Neural progenitor cell (in vitro differentiated cells): ENCODE measurements around the gene VPS37D. TPM values are rescaled to one million over a fixed set of nuclear protein-coding genes. Genes with fewer than 3 reads are reported as not detected.
A peak's percentile ranks its signal among the peaks of the same experiment; 100 is the strongest.

Experiments used
- DNase-seq: peaks from one replicate; pipeline ENCODE4 v3.0.0-alpha.2; 2016; ENCODE audit warnings: low spot score
- H2AFZ ChIP-seq: fragments of 200-600 bp; sonication (generic); replicated peaks from 2 replicates; pipeline ENCODE4 v1.6.1; 2016; ENCODE audit warnings: antibody characterized with exemption
- H3F3A ChIP-seq: fragments of 200-600 bp; sonication (generic); 2 replicates; pipeline ENCODE4 v1.6.1; 2016; ENCODE audit warnings: antibody characterized with exemption, low read depth
- H3K27ac ChIP-seq: fragments of 200-600 bp; sonication (generic); 2 replicates; pipeline ENCODE4 v1.5.1; 2016; ENCODE audit warnings: mild to moderate bottlenecking
- H3K27me3 ChIP-seq: fragments of 200-600 bp; sonication (generic); 2 replicates; pipeline ENCODE4 v1.6.1; 2016; ENCODE audit warnings: mild to moderate bottlenecking, moderate library complexity
- H3K36me3 ChIP-seq: fragments of 200-600 bp; sonication (generic); 2 replicates; pipeline ENCODE4 v1.5.1; 2016
- H3K4me1 ChIP-seq: fragments of 200-600 bp; sonication (generic); 2 replicates; pipeline ENCODE4 v1.6.1; 2016; ENCODE audit warnings: mixed run types
- H3K4me2 ChIP-seq: fragments of 200-600 bp; sonication (generic); 2 replicates; pipeline ENCODE4 v1.6.1; 2016
- H3K4me3 ChIP-seq: fragments of 200-600 bp; sonication (generic); 2 replicates; pipeline ENCODE4 v1.5.1; 2016
- H3K79me2 ChIP-seq: fragments of 200-600 bp; sonication (generic); 2 replicates; pipeline ENCODE4 v1.6.1; 2016; ENCODE audit warnings: low read depth
- H3K9ac ChIP-seq: fragments of 200-600 bp; sonication (generic); 2 replicates; pipeline ENCODE4 v1.6.1; 2016
- H3K9me3 ChIP-seq: fragments of 200-600 bp; sonication (generic); 2 replicates; pipeline ENCODE4 v1.5.1; 2016; ENCODE audit warnings: low read depth
- H4K20me1 ChIP-seq: fragments of 200-600 bp; sonication (generic); 2 replicates; pipeline ENCODE4 v1.6.1; 2016; ENCODE audit warnings: low read depth
- H3K27ac Mint-ChIP-seq: 3 replicates; pipeline ENCODE4 v1.8.0; 2021; ENCODE audit warnings: mixed read lengths
- H3K27me3 Mint-ChIP-seq: 2 replicates; pipeline ENCODE4 v1.8.0; 2022; ENCODE audit warnings: low read depth, mild to moderate bottlenecking, inconsistent platforms, moderate library complexity, mixed read lengths; ENCODE audit not compliant: insufficient read depth
- H3K36me3 Mint-ChIP-seq: 3 replicates; pipeline ENCODE4 v1.8.0; 2021; ENCODE audit warnings: mixed read lengths
- H3K4me1 Mint-ChIP-seq: 3 replicates; pipeline ENCODE4 v1.8.0; 2021; ENCODE audit warnings: mixed read lengths
- H3K4me3 Mint-ChIP-seq: 3 replicates; pipeline ENCODE4 v1.8.0; 2021; ENCODE audit warnings: mild to moderate bottlenecking, moderate library complexity, mixed read lengths
- H3K9me3 Mint-ChIP-seq: 3 replicates; pipeline ENCODE4 v1.8.0; 2020; ENCODE audit warnings: mixed read lengths
- EZH2 ChIP-seq: fragments of 200-600 bp; sonication (generic); IDR thresholded peaks from 2 replicates; pipeline ENCODE4 v1.6.1; 2017; ENCODE audit warnings: antibody characterized with exemption, mild to moderate bottlenecking, moderate library complexity
- EZH2phosphoT487 ChIP-seq: fragments of 200-600 bp; sonication (generic); IDR thresholded peaks from 2 replicates; pipeline ENCODE4 v1.6.1; 2017; ENCODE audit warnings: antibody characterized with exemption
- total RNA-seq: library from RNA; depleted of rRNA; stranded (reverse); fragments of >200 nt; gene quantifications from 2 replicates; pipeline ENCODE4 v1.2.3, GENCODE V29; 2015; ENCODE audit warnings: low replicate concordance
- TF ChIP-seq, protein P1 (sequence below): fragments of 200-600 bp; sonication (generic); IDR thresholded peaks from 2 replicates; pipeline ENCODE4 v1.5.1; 2017; ENCODE audit warnings: antibody characterized with exemption, mild to moderate bottlenecking

Gene VPS37D
- total RNA-seq, 1 donor from 2014 or later = 7.0 TPM

- peaks cover 11% of the 10 kb centered on the region for H3K27me3 Mint-ChIP-seq
Measured at GRCh38 chr7:73701357-73701995, 33.8 kb downstream of the VPS37D start.

GRCh38 chr7:73702226-73702625 is 34.6 kb downstream of the VPS37D start:
- H3K9me3 ChIP-seq = no peaks in the 10 kb centered on the region
- H3K27me3 ChIP-seq = no peaks in the 10 kb centered on the region
- no peak overlapping the region for H3K4me2 ChIP-seq
- Mint-ChIP-seq H3K4me3 (peak overlapping the region; percentile 27), H3K9me3 (no peaks in the 10 kb centered on the region), H3K4me1 (peaks cover 19% of the 10 kb centered on the region), H3K27me3 (peaks cover 7% of the 10 kb centered on the region), H3K27ac (peak overlapping the region; percentile 69), H3K36me3 (peaks cover 10% of the 10 kb centered on the region)
- no peaks in the 10 kb centered on the region for H3K36me3 ChIP-seq
- no peak overlapping the region for H3K4me3 ChIP-seq
- no peak overlapping the region for H3K9ac ChIP-seq
- H3K79me2 ChIP-seq = no peaks in the 10 kb centered on the region
- peaks cover 16% of the 10 kb centered on the region for H3F3A ChIP-seq
- no peak overlapping the region for H2AFZ ChIP-seq
- TF ChIP-seq EZH2 = no peak
- TF ChIP-seq, protein P1, sequence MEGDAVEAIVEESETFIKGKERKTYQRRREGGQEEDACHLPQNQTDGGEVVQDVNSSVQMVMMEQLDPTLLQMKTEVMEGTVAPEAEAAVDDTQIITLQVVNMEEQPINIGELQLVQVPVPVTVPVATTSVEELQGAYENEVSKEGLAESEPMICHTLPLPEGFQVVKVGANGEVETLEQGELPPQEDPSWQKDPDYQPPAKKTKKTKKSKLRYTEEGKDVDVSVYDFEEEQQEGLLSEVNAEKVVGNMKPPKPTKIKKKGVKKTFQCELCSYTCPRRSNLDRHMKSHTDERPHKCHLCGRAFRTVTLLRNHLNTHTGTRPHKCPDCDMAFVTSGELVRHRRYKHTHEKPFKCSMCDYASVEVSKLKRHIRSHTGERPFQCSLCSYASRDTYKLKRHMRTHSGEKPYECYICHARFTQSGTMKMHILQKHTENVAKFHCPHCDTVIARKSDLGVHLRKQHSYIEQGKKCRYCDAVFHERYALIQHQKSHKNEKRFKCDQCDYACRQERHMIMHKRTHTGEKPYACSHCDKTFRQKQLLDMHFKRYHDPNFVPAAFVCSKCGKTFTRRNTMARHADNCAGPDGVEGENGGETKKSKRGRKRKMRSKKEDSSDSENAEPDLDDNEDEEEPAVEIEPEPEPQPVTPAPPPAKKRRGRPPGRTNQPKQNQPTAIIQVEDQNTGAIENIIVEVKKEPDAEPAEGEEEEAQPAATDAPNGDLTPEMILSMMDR = no peak
- TF ChIP-seq EZH2phosphoT487 = no peak
- H3K4me1 ChIP-seq = peaks cover 9% of the 10 kb centered on the region
- H4K20me1 ChIP-seq = peaks cover 24% of the 10 kb centered on the region
- DNase-seq = no peak
- H3K27ac ChIP-seq = no peak overlapping the region

More at GRCh38 chr7:73701357-73701995, 33.8 kb downstream of the VPS37D start:
- Histone ChIP-seq H2AFZ (no peak overlapping the region), H3K36me3 (no peaks in the 10 kb centered on the region), H3K9ac (no peak overlapping the region), H3K27ac (no peak overlapping the region), H3K4me3 (no peak overlapping the region), H3F3A (peaks cover 16% of the 10 kb centered on the region), H3K4me2 (no peak overlapping the region), H3K4me1 (peaks cover 9% of the 10 kb centered on the region), H3K27me3 (no peaks in the 10 kb centered on the region), H4K20me1 (peaks cover 21% of the 10 kb centered on the region), H3K79me2 (no peaks in the 10 kb centered on the region), H3K9me3 (no peaks in the 10 kb centered on the region)
- TF ChIP-seq, protein P1 = peak; percentile 61
- TF ChIP-seq EZH2phosphoT487 (no peak), EZH2 (no peak)
- Mint-ChIP-seq H3K36me3 (peaks cover 10% of the 10 kb centered on the region), H3K4me1 (peaks cover 16% of the 10 kb centered on the region), H3K4me3 (no peak overlapping the region), H3K9me3 (no peaks in the 10 kb centered on the region), H3K27ac (no peak overlapping the region)
- peak; percentile 75 for DNase-seq

- H3K4me1 ChIP-seq = peaks cover 9% of the 10 kb centered on the region
- no peak overlapping the region for H3K27ac Mint-ChIP-seq
- H3K36me3 ChIP-seq = no peaks in the 10 kb centered on the region
- TF ChIP-seq, protein P1 = no peak
- TF ChIP-seq EZH2 (no peak), EZH2phosphoT487 (no peak)
- no peak overlapping the region for H3K27ac ChIP-seq
- no peak overlapping the region for H2AFZ ChIP-seq
- no peak overlapping the region for H3K4me3 Mint-ChIP-seq
- H3K9me3 Mint-ChIP-seq = no peaks in the 10 kb centered on the region
- H4K20me1 ChIP-seq = peaks cover 24% of the 10 kb centered on the region
- H3K27me3 ChIP-seq = no peaks in the 10 kb centered on the region
- no peak overlapping the region for H3K4me2 ChIP-seq
- no peak for DNase-seq
- H3K79me2 ChIP-seq = no peaks in the 10 kb centered on the region
- no peak overlapping the region for H3K9ac ChIP-seq
- H3K4me1 Mint-ChIP-seq = peaks cover 19% of the 10 kb centered on the region
- peaks cover 7% of the 10 kb centered on the region for H3K27me3 Mint-ChIP-seq
- H3K4me3 ChIP-seq = no peak overlapping the region
- H3F3A ChIP-seq = peaks cover 16% of the 10 kb centered on the region
- H3K9me3 ChIP-seq = no peaks in the 10 kb centered on the region
- H3K36me3 Mint-ChIP-seq = peaks cover 10% of the 10 kb centered on the region
Measured at GRCh38 chr7:73702665-73703064, 35.0 kb downstream of the VPS37D start.
